NCI-H226 (cell line): ENCODE data around the gene SNAPC4.
"Not testable (repeated sequence)": the region's sequence is repeated elsewhere in the genome, so short reads cannot be mapped to it uniquely, and the experiment has no call there.

Experiments
- DNase-seq: peaks from one replicate; pipeline ENCODE4 v3.0.0-alpha.2; 2015

The SNAPC4 gene

GRCh38 chr9:136354592-136355085 is 45.3 kb downstream of the SNAPC4 start:
- peak; percentile 56 for DNase-seq

- DNase-seq: peak; percentile 62
Observed at GRCh38 chr9:136353757-136354488, 46.0 kb downstream of the SNAPC4 start.

DNA sequence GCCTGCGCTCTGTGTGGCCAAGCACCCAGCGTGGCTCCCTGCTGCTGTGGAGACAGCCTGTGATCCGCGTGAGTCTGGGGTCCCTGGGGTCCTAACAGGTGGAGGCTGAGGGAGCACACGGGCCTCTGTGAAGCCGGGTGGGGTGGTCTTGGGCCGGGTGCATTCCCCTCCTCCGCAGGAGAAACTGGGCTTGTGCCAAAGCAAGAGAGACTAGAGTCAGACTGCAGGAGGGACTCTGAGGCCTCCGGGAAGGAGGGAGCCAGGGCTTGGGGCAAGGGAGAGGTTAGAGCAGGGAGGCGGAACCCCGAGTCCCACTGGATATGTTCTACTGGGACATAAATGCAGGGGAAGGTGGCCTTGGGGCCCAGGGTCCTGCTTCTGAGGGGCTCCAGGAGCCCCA is 46.9 kb downstream of the SNAPC4 start:
- DNase-seq: no peak

GRCh38 chr9:136352682-136353081 is 47.3 kb downstream of the SNAPC4 start:
- DNase-seq: no peak

DNA sequence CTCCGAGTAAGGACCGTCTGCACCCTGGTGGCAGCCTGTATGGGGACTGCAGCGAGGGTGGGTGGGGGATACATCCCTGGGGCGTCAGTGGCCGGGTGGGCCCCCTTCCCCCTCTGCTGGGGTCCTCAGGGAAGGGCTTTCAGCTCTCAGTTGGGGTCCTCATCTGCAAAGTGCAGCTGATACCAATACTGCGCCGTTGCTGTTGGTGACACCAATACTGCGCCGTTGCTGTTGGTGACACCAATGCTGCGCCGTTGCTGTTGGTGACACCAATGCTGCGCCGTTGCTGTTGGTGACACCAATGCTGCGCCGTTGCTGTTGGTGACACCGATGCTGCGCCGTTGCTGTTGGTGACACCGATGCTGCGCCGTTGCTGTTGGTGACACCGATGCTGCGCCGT is 48.1 kb downstream of the SNAPC4 start:
- DNase-seq: not testable (repeated sequence)

DNA sequence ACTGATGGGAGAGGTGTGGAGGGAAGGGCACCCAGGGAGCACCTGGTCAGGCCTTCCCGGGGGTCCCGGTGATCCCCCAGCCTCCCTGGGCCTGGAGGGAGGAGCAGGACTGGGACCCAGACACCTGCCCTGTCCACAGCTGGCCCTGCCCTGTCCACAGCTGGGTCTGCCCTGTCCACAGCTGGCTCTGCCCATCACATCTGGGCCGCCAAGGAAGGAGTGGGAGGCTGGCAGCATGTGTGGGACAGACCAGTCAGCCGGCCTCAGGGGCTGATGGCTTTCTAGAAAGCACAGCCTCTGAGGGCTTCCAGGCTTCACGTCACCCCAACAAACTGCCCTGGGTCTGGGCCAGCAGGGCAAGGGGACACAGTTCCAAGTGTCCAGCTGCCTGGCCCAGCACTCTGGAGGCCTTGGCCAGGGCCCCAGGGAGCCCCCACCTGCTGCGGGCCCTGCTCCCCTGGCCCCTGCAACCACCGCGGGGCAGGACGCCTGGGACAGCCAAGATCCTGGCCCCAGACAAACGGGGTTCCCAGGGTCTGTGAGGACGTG is 48.6 kb downstream of the SNAPC4 start:
- no peak for DNase-seq
